ENCODE data around the gene CMSS1. TPM values are rescaled to one million over a fixed set of nuclear protein-coding genes. Genes with fewer than 3 reads are reported as not detected.

CMSS1 gene
- total RNA-seq, 6 experiments from 2014 or later = 10.1 to 14.6 (median 11.6) TPM

- Histone ChIP-seq H3K4me3 (no peak overlapping the region), H3K27ac (no peak overlapping the region), H3K36me3 (no peaks in the 10 kb centered on the region), H3K4me1 (no peaks in the 10 kb centered on the region), H3K27me3 (no peaks in the 10 kb centered on the region), H3K9me3 (no peaks in the 10 kb centered on the region)
- DNase-seq (no peak), ATAC-seq (no peak)
- no peak for TF ChIP-seq CTCF (IDR thresholded peaks at IDR 0.05)
- TF ChIP-seq POLR2A (IDR thresholded peaks at IDR 0.05) = no peak
- WGBS (ENCODE audit: insufficient coverage, low coverage, low lambda C conversion rate, missing lambda C conversion rate) = 100% methylated on average over 3 of the region's 3 CpGs
- intact Hi-C loops (cut with DNase I) = no loop called here
Measured at GRCh38 chr3:100001083-100001482, 183.4 kb downstream of the CMSS1 start.

- no peaks in the 10 kb centered on the region for H3K36me3 ChIP-seq
- 100% methylated on average over 5 of the region's 8 CpGs for WGBS (ENCODE audit: insufficient coverage, low coverage, low lambda C conversion rate, missing lambda C conversion rate)
- no peak for TF ChIP-seq CTCF (IDR thresholded peaks at IDR 0.05)
- no peak for TF ChIP-seq POLR2A (IDR thresholded peaks at IDR 0.05)
- no peak for DNase-seq
- no peaks in the 10 kb centered on the region for H3K4me1 ChIP-seq
- intact Hi-C loops (cut with DNase I) = no loop called here
- no peak for ATAC-seq
- H3K27me3 ChIP-seq = no peaks in the 10 kb centered on the region
- H3K4me3 ChIP-seq = no peak overlapping the region
- H3K9me3 ChIP-seq = no peaks in the 10 kb centered on the region
- H3K27ac ChIP-seq = no peak overlapping the region
Measured at GRCh38 chr3:100001526-100002270, 184.0 kb downstream of the CMSS1 start.

- DNase-seq (no peak), ATAC-seq (peak; percentile 46 to 97 (median 64))
- WGBS (ENCODE audit: insufficient coverage, low coverage, low lambda C conversion rate, missing lambda C conversion rate) = 41% methylated on average over 4 of the region's 4 CpGs
- Histone ChIP-seq H3K4me1 (no peaks in the 10 kb centered on the region), H3K27me3 (no peaks in the 10 kb centered on the region), H3K27ac (no peak overlapping the region), H3K36me3 (no peaks in the 10 kb centered on the region), H3K4me3 (no peak overlapping the region), H3K9me3 (no peaks in the 10 kb centered on the region)
- intact Hi-C loops (cut with DNase I) = no loop called here
- TF ChIP-seq POLR2A (IDR thresholded peaks at IDR 0.05) = no peak
Measured at GRCh38 chr3:100002599-100003350, 185.1 kb downstream of the CMSS1 start.

- Histone ChIP-seq H3K27me3 (no peaks in the 10 kb centered on the region), H3K4me3 (no peak overlapping the region), H3K36me3 (no peaks in the 10 kb centered on the region), H3K4me1 (no peaks in the 10 kb centered on the region), H3K9me3 (no peaks in the 10 kb centered on the region), H3K27ac (no peak overlapping the region)
- intact Hi-C loops (cut with DNase I) = no loop called here
- DNase-seq (no peak), ATAC-seq (no peak)
- 91% methylated on average over 4 of the region's 4 CpGs for WGBS (ENCODE audit: insufficient coverage, low coverage, low lambda C conversion rate, missing lambda C conversion rate)
- TF ChIP-seq POLR2A (IDR thresholded peaks at IDR 0.05) = no peak
Measured at GRCh38 chr3:100003609-100004503, 186.2 kb downstream of the CMSS1 start.

GRCh38 chr3:100004931-100005330 is 187.3 kb downstream of the CMSS1 start:
- Histone ChIP-seq H3K36me3 (no peaks in the 10 kb centered on the region), H3K4me3 (no peak overlapping the region), H3K27ac (no peak overlapping the region), H3K27me3 (no peaks in the 10 kb centered on the region), H3K4me1 (no peaks in the 10 kb centered on the region), H3K9me3 (no peaks in the 10 kb centered on the region)
- no peak for TF ChIP-seq CTCF (IDR thresholded peaks at IDR 0.05)
- TF ChIP-seq POLR2A (IDR thresholded peaks at IDR 0.05) = no peak
- 50% methylated on average over 1 of the region's 1 CpG for WGBS (ENCODE audit: insufficient coverage, low coverage, low lambda C conversion rate, missing lambda C conversion rate)
- intact Hi-C loops (cut with DNase I) = no loop called here
- no peak for ATAC-seq
- no peak for DNase-seq

Data from right lobe of liver (tissue), 6 donors.